ENCODE measurements around the gene PLA2G2D.
A peak's percentile ranks its signal among the peaks of the same experiment; 100 is the strongest.

The PLA2G2D gene, protein sequence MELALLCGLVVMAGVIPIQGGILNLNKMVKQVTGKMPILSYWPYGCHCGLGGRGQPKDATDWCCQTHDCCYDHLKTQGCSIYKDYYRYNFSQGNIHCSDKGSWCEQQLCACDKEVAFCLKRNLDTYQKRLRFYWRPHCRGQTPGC

DNA sequence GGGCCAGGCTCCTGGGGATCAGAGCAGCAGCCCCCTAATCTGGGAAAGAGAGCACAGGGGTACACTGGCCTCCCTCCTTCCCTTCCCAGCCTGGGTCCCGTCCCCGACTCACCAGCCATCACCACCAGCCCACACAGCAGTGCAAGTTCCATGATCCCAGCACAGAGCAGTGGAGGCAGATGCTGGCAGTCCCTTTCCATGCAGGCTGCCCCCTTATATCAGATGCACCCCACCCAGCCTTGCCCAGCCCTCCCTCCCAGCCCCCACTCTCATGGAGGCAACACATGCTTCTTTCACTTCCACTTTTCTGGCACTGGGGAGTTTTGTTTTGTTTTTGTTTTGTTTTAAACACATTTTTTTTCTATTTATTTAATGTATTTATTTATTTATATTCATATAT, at the start of gene PLA2G2D:
TSS of gene PLA2G2D (minus strand) at position 190 of the 400 bp plus-strand sequence. CDS start at position 152, 38 bp downstream.
- no peak for DNase-seq (ENCODE audit: low read depth in 3 of 3)

DNA sequence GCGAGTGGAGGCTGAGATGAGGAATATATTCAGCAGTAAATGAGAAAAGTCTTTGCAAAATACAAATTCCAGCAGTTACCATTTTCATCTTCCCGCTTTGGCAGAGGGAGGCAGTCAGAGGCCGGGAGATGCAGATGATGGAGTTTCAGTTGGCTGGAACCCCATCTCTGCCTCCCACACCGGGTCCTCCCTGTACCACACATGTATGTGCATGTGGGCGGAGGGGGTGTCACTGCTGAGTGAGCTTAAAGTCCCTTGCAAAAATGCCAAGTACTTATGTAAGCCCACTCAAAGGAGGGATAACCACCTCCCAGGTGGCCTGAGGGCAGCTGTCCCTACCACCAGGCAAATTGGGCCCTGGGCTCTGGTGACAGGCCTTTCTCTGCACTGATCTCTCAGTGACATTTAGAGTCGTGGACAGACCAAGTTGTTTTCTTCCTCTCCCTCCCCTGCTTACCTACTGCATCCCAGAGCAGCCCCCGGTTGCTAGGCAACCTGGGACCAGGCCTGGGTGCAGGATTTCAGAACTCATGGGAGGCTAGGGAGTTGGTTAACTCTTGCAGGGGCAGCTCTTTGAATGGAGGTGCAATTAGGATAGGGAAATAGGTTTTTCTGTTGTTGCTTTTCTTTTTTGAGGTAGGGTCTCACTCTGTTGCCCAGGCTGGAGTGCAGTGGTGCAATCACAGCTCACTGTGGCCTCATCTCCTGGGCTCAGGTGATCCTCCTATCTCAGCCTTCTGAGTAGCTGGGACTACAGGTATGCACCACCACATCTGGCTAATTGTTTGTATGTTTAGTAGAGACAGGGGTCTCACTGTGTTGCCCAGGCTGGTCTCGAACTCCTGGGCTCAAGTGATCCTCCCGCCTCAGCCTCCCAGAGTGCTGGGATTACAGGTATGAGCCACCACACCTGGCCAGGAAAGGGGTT, 49.5 kb upstream of the PLA2G2D start:
- no peak for DNase-seq (ENCODE audit: low read depth in 3 of 3)

DNA sequence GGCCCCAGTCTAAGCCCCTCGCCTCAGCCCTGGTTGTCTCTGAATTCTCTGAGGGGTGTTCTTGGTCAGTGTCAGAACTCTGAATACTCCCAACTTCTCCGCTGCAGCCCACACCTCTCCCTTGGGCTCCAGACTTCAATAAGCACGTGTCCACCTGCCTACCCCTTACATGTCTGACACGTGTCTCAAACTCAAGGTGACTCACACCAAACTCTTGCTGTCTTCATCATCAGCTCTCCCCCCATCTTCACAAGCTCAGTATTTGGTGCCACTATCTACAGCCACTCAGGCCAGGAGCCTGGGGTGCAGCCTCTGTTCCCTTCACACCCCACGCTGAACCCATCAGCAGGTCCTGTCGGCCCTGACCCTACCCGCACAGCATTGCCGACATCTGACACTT, 47.8 kb upstream of the PLA2G2D start:
- DNase-seq (ENCODE audit: low read depth in 3 of 3): no peak

DNA sequence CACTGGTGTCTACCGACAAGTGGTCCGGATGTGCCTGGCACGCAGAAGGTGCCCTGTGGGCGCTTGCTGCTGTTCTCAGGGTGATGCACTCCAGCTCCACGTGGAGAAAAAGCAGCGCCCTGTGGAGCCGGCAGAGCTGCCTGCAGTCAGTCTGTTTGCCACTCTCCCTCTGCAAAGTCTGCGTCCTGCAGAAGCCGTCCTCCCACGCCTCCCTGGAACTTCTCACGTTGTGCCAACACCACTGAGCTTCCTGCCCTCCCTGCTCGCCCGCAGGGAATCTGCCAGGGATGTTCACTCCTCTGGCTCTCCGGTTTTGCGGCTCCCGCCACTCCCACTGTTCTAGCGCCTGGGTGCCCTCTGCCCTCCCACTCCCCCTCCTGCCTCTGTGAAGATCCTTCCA, 46.7 kb upstream of the PLA2G2D start:
- DNase-seq (ENCODE audit: low read depth in 3 of 3): no peak

DNA sequence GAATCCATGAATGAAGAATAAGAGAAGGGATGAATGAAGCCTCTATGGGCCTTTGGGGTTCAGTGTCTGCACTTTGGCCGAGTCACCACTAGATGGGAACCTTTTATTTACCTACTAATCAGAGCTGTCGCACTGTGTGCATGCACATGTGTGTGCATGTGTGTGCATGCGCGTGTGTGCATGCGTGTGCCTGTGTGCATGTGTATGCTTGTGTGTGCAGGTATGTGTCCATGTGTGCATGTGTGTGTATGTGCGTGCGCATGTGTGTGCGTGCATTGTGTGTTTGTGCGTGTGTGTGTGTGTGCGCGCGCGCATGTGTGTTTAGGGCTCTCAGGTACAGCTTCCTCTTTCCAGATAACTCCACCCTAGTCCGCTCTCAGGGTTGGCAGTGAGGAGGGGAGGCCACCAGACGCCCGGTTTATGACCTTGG, 46.2 kb upstream of the PLA2G2D start:
- no peak for DNase-seq (ENCODE audit: low read depth in 3 of 3)

DNA sequence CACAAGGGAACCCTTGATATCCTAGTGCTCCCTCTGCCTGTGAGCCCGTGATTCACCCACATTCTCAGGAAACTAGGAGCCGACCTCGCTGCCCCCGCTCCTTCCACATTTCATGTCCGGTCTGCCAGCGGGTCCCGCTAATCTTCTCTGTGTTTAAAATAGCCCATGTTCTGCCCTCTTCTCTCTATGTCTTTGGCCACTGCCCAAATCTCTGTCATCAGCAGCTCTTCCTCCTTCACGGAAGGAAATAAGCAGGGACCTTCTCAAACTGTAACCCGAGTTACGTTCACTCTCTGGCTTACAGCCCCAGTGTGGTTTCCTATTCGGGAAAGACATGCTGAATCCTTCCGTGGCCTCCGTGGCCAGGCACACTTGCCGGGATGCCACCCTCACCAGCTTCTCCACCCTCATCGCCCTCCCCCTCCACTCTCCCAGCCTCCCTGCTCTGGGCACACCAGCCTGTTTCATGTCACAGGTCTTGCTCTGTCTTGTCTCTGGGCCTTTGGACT, 45.4 kb upstream of the PLA2G2D start:
- DNase-seq (ENCODE audit: low read depth in 3 of 3): no peak

DNA sequence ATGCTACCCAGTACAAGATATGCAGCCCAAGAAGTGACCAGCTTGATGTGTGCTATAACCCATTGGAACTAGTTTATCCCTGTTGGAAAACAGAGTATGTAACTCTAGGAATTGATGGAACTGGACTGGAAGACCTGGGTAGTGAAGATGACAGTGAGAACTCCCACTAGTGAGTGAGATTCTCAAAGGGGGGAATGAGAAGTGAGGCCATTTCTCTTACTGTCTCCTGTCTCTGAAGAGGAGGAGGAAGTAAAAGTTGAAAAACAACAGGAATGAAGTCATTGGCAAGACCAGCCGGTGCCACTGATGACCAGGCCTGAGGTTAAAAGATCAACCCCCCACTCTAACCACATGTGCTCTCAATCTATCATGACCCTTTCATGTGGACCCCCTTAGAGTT, 40.7 kb upstream of the PLA2G2D start:
- no peak for DNase-seq (ENCODE audit: low read depth in 3 of 3)

DNA sequence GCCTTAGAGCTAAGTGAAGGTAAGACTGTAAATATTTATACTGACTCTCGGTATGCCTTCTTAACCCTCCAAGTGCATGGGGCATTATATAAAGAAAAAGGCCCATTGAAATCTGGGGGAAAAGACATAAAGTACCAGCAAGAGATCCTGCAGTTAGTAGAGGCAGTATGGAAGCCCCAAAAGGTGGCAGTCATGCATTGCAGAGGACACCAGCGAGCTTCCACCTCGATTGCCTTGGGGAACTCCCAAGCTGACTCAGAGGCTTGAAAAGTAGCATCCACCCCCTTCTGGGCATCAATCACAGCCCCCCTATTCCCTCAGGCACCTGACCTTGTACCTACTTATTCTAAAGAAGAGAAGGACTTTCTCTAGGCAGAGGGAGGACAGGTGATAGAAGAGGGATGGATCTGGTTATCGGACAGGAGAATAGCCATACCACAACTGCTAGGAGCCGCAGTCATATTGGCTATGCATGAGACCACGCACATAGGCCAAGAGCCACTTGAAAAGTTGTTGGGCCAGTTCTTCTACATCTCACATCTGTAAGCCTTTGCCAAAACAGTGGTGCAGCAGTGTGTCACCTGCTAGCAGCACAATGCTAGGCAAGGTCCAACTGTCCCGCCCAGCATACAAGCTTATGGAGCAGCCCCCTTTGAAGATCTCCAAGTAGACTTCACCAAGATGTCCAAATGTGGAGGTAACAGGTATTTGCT, 39.2 kb upstream of the PLA2G2D start:
- no peak for DNase-seq (ENCODE audit: low read depth in 3 of 3)

DNA sequence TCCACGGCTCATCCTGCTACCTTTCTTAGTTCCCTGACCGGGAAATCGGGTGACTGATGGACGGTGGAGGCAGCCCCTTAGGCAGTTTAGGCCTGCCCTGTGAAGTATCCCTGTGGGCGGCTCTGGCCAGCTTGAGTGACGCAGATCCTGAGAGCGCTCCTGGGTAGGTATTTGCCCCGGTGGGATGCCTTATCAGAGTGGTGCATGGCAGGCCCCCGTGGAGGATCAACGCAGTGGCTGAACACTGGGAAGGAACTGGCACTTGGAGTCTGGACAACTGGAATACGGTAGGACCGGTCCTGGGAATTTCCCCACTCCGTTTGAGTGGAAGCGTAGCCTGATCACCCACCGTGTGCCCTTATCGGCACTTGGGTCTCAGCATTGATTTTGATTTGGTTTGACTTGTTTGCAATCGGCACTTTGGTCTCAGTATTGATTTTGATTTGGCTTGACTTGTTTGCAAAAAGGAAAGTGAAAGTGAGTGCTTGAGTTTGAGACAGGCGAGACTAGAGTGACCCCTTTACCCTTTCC, 35.0 kb upstream of the PLA2G2D start:
- DNase-seq (ENCODE audit: low read depth in 3 of 3): no peak

DNA sequence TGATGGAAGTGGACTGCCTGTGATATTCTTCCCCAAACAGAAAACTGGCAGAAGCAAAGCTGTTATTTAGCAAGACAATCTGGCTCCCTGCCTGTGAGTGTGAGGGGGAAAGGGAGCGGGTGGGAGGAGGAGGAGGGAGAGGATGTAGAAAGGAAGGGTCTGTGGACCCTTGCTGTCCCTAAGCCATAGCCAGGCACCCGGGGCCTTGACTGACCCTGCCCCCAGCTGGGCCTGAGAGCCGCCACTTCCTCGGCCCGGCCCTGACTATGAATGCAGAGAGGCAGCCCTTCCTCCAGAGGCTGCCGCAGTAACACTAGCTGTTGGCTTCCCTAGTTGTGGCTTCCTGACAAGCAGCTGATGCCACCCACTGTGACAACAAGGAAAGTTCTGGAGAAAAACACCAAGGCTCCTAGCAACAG, 33.7 kb upstream of the PLA2G2D start:
- DNase-seq (ENCODE audit: low read depth in 3 of 3): no peak

DNA sequence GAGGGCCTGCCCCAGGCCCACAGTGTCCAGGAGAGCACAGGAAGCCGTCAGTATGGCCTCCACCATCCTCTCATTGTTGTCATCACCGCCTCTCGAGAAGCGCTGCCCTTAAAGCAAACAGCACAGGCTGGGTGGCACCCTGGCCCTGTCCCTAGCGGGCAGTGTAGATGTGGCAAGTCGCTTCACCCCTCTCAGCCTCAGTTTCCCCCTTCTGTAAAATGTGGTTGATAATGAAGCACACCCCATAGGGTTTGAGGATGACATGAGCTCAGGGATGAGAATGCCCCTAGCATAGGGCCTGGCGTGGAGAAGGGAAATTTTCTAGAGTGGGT, 33.2 kb upstream of the PLA2G2D start:
- DNase-seq (ENCODE audit: low read depth in 3 of 3): no peak

DNA sequence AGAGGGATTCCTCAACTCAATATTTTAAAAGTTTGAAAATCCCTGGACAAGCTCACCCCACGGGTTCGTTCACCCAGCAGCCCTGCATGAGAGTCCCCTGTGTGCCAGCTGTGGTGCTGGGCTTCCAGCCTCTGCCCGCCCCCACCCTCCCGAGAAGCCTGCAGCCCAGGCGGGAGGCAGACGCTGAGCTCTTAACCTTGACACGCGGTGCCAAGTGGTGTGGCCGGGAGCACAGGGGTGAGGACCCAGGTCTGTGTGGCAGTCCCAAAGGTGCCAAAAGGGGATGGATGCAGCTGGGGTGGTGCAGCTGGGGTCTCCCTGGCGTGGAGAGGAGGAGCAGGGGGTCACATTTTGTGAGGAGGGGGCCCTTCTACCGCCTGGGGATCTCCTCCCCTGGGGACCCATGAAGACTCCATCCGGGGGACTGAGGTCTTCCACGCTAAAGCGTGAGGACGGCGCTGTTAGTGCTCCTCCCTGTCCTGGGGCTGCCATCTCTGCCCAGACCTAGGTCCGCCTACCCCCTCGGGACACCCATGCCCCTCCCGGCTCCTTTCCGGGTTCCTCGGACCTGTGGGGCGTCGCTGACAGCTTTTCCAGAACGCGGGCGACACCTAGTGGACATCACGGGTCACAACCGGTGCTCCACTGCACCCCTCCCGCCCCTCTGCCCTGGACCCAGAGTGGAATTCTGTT, 32.7 kb upstream of the PLA2G2D start:
- DNase-seq (ENCODE audit: low read depth in 3 of 3): peak; percentile 51 to 72 (median 66)

DNA sequence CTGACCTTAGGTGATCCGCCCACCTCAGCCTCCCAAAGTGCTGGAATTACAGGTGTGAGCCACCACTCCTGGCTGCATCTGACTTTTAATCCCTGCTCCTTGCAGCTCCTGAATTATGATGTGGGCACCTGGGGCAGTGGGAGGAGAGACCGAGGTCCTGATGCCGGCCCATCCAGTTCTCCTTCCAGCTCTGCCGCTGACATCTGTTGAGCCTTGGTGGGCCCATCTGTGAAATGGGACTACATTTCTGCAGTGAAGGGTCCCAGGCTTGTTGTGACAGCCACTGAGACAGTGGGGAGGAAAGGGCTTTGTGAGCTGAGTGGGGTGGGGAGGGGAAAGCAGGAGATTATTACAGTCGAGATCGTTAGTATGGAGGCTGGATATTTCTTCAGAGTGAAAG, 31.6 kb upstream of the PLA2G2D start:
- no peak for DNase-seq (ENCODE audit: low read depth in 3 of 3)

DNA sequence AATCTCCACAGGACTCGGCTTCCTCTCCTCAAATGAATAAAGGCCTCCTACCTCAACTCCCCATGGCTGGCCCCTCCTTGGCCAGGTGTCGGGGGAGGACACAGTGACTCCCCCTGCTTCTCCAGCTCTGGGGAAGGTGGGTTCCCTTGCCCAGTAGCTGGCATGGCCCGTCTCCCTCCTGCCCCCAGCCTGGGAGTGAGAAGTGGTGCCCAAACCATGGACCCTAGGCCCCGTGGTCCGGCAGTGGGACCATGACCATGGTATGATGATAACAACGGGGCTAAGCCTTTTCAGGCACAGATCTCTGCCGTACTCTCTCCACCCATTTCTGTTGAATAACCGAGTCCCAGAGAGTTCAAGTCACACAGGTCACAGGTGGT, 31.0 kb upstream of the PLA2G2D start:
- no peak for DNase-seq (ENCODE audit: low read depth in 3 of 3)

DNA sequence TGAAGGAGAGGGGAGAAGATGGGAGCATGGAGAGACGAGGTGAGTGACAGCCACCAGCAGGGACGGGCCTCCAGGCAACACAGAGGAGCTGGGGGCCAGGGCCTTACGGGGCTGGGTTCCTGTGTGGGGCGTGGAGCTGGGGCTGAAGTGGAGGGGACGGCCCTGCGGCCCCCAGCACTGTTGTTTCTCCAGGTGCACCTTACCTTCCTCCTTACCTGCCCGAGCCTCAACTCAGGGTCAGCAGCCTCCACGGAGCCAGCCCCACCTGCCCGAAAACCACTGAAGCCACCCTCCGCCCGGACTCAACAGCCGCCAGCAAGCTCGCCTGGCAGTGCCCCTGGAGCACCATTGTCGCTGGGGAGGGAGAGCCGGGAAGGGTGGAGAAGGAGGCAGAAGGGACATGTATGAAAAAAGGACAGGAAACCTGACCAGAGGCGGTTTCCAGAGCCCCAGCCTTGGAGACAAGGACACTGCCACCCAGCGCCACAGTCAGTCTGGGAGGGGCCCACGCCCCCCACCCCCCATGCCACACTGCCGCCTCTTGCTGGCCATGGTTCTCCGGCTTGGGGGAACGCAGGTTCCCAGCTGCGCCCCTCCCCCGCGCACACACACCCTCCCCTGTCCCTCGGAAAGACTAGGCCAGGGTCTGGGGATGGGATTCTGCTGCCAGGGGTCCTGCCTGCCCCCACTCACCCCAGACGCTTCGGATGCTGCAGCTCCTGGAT, 30.4 kb upstream of the PLA2G2D start:
- DNase-seq (ENCODE audit: low read depth in 3 of 3): no peak

DNA sequence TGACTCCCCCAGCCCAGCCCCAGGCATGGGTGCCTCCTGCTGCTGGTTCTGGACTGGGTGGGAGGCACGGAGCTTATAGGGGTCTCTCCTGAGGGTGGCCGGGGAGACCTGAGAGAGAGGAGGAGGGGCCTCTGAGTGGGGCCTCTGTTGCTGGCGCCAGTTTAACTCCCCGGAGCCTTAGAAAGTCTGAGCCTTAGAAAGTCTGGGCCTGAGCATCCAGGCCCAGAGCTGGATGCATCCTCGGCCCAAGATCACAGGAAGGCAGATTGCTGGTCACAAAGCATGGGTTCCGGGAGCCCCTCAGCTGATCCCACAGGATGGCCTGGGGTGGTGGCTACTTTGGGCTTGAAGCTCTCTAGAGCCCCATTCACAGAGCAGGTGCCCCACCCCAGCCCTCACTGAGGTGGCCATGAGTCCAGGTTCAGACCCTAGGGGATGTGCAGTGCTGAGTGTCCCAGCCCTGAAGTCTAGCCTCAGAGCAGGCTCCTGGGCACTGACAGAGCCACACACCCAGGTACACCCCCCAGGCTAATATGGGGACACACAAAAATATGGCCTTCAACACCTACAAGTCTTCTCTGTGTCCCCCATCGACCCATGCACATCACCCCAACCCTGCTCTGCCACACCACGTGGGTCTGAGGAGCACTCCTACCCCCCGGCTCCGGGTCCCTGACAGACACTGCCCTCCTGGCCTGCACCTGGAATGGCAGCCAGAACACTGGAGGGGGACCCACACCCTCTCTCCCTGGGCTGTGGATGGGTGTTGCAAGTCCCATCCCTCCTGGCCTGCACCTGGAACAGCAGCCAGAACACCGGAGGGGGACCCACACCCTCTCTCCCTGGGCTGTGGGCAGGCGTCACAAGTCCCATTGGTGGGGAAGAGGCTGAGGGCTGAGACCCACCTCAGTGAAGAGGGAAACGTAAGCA, 29.5 kb upstream of the PLA2G2D start:
- DNase-seq (ENCODE audit: low read depth in 3 of 3): no peak

DNA sequence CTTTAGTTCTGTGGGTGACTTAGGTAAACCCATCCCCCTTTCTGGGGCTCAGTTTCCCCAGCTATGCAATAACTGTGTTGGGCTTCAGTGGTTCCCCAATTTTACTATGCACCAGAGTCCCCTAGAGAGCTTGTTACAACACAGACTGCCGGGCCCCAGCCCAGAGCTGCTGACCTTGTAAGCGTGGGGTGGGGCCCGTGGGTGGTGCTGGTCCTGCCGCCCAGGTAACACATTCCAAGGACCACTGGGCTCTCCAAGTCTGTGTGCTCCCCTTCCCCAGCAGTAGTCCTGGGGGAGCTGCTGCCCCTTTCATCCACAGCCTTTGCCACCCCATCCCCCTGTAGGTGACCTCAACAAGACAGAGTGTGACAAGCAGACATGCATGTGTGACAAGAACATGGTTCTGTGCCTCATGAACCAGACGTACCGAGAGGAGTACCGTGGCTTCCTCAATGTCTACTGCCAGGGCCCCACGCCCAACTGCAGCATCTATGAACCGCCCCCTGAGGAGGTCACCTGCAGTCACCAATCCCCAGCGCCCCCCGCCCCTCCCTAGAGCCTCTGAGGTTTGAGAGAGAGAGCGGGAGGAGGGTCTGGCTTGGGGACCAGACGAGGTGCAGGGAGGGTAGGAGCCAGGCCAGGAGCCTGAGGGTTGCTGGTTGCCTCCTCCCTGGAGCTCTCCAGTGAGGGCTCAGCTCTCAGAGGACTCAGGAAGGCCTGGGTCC, 28.7 kb upstream of the PLA2G2D start:
- DNase-seq (ENCODE audit: low read depth in 3 of 3): no peak

DNA sequence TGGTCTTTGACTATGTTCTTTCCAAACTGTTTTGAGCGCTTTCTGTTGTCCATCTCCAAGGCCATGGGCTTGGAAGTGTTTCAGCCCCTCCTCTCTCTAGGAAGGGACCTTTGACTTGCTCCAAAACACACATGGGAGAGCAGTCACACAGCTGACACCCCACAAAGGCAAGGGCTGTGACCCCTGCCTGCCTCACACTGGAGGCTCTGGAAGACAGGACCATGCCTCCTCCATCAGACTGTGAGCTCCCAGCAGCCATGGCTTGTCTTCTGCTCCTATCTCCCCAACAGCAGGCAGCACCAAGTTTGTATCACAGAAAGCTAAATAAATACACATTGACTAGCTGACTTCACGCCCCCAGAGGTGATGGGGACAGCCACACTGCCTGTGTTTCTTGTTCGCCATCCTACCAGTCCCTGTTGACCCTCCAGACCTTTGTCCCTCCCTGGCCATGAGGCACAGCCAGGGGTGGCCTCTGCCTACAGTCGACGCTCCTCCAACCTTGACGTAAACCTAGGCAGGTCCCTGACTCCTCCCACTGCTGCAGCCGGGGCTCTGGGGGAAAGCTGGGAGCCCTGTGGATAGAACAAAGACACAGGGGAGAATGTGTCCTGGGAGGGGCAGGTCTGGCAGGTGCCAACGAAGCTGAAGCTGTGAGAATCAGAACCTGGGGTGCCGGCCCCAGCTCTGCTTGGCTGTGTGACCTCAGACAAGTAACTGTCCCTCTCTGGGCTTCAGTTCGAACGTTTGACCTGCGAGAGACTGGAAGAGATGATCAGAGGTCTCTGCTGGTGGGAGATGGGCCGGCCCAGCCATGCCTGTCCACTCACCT, 24.6 kb upstream of the PLA2G2D start:
- DNase-seq (ENCODE audit: low read depth in 3 of 3): no peak

Data from stimulated activated CD4-positive, alpha-beta T cell treated with anti-CD3 and anti-CD28 coated beads, TNF-alpha, amount 100 ng/mL, for 48 hours (primary cell).